Measurements from ENCODE around the gene SPATA3. TPM values are rescaled to one million over a fixed set of nuclear protein-coding genes. Genes with fewer than 3 reads are reported as not detected.

SPATA3 gene
- total RNA-seq, 1 donor from 2014 or later = not detected

DNA sequence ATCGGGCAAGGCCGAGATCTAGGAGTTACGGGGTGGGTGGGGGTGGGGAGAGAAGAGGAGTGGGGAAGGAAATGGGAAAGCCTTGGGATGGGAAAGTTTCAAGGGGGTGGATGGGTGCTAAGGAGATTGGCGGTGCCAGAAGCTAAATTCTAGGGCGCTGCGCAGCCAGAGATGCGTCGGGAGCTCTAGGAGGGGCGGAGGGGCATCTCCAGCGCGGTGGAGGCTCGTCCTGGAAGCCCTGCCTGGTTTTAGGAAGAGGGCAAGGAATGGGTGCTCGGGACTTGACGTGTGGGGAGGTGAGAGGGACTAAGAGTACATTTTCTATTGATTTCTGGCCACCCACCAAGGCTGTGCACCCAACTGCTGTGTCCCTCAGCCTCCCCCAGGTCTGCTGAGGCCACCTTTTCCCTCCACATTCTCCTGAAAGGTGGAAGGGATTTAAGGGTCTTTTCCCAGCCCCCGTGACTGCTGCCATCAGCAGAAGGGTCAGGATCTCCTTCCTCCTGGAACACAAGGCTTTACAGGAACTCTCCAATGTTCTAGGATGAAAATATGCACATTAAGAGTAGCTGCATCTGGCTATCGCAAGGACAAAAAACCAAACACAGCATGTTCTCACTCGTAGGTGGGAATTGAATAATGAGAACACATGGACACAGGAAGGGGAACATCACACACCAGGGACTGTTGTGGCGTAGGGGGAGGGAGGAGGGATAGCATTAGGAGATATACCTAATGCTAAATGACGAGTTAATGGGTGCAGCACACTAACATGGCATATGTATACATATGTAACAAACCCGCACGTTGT, 42.8 kb downstream of the SPATA3 start:
- Histone ChIP-seq H3K4me3 (ENCODE audit: low read depth, low read length) (no peak overlapping the region), H3K36me3 (ENCODE audit: control insufficient read depth, insufficient read depth, low read length) (no peaks in the 10 kb centered on the region), H3K27me3 (ENCODE audit: control insufficient read depth, insufficient read depth, low read length) (peaks cover 21% of the 10 kb centered on the region)
- TF ChIP-seq, protein P1, sequence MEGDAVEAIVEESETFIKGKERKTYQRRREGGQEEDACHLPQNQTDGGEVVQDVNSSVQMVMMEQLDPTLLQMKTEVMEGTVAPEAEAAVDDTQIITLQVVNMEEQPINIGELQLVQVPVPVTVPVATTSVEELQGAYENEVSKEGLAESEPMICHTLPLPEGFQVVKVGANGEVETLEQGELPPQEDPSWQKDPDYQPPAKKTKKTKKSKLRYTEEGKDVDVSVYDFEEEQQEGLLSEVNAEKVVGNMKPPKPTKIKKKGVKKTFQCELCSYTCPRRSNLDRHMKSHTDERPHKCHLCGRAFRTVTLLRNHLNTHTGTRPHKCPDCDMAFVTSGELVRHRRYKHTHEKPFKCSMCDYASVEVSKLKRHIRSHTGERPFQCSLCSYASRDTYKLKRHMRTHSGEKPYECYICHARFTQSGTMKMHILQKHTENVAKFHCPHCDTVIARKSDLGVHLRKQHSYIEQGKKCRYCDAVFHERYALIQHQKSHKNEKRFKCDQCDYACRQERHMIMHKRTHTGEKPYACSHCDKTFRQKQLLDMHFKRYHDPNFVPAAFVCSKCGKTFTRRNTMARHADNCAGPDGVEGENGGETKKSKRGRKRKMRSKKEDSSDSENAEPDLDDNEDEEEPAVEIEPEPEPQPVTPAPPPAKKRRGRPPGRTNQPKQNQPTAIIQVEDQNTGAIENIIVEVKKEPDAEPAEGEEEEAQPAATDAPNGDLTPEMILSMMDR (IDR thresholded peaks at IDR 0.05; ENCODE audit: insufficient read depth, low read length, severe bottlenecking) = no peak
- FAIRE-seq = no peak
- no peak for DNase-seq (ENCODE audit: low read depth)

DNA sequence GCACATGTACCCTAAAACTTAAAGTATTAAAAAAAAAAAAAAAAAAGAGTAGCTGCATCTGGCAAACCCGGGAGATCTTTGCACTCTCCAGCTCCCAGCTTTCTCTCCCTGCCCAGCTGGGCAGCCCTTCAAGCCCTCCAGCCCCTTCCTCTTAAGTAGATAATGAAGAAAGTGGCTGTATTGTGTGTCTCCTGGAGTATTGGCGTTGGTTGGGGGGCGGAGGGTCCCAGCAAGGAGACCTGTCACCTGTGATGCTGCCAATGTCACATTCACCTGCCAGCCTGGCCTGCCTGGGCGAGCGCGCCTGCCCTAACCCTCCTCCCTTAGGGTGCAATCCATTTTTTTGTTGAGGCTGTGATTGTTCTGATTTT, 43.4 kb downstream of the SPATA3 start:
- H3K36me3 ChIP-seq (ENCODE audit: control insufficient read depth, insufficient read depth, low read length) = no peaks in the 10 kb centered on the region
- no peak overlapping the region for H3K4me3 ChIP-seq (ENCODE audit: low read depth, low read length)
- no peak for DNase-seq (ENCODE audit: low read depth)
- no peak for FAIRE-seq
- TF ChIP-seq, protein P1 (IDR thresholded peaks at IDR 0.05; ENCODE audit: insufficient read depth, low read length, severe bottlenecking) = no peak
- H3K27me3 ChIP-seq (ENCODE audit: control insufficient read depth, insufficient read depth, low read length) = peaks cover 21% of the 10 kb centered on the region

DNA sequence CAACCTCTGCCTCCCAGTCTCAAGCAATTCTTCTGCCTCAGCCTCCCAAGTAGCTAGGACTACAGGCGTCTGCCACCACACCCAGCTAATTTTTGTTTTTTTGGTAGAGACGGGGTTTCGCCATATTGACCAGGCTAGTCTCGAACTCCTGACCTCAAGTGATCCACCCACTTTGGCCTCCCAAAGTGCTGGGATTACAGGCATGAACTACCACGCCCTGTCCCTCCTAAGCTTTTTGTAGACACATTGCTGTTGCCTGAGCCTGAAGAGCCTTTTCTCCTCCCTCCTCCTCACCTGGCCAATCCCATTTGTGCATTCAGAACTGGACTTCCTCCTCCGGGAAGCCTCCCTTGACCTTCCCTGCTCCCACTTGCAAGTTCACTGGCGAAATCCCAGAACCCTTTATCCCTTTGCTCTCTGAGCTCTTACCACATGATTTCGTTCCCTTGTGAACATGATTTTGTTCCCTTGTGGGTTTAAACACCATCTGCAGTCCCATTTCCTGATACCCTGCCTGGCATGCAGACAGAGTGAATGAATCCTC, 44.0 kb downstream of the SPATA3 start:
- FAIRE-seq (peak; percentile 28), DNase-seq (ENCODE audit: low read depth) (no peak)
- H3K36me3 ChIP-seq (ENCODE audit: control insufficient read depth, insufficient read depth, low read length) = no peaks in the 10 kb centered on the region
- TF ChIP-seq, protein P1 (IDR thresholded peaks at IDR 0.05; ENCODE audit: insufficient read depth, low read length, severe bottlenecking) = no peak
- H3K4me3 ChIP-seq (ENCODE audit: low read depth, low read length) = no peak overlapping the region
- H3K27me3 ChIP-seq (ENCODE audit: control insufficient read depth, insufficient read depth, low read length) = peaks cover 21% of the 10 kb centered on the region

DNA sequence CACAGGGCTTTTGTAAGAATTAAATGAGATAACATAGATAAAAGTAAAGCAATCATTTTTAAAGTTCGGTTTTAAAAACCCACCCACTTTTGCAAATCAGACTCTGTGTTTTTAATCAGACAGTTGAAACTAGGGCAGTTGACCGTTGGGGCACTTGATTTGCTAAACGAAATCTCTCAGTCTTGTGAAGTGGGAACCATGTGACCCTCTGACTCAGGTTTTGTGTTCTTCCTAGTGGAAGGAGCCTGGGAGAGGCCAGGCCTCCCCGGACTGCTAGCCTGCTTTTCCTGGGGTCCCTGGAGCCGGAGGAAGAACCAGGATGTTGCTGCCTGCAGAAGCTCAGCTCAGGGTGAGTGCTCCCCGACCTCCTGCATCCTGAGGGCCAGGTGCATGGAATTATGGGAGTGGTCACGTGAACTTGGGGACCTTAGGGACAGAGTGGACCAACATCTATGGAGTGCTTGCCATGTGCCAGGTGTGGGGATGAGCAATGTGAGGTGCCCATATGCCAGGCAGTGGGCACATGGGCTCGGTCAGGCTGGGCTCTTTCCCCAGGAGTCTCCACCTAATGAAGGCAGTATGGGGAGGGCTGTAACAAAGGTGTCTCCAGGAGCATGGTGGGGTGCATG, 45.3 kb downstream of the SPATA3 start:
- no peak for FAIRE-seq
- H3K27me3 ChIP-seq (ENCODE audit: control insufficient read depth, insufficient read depth, low read length) = peaks cover 20% of the 10 kb centered on the region
- TF ChIP-seq, protein P1 (IDR thresholded peaks at IDR 0.05; ENCODE audit: insufficient read depth, low read length, severe bottlenecking) = no peak

DNA sequence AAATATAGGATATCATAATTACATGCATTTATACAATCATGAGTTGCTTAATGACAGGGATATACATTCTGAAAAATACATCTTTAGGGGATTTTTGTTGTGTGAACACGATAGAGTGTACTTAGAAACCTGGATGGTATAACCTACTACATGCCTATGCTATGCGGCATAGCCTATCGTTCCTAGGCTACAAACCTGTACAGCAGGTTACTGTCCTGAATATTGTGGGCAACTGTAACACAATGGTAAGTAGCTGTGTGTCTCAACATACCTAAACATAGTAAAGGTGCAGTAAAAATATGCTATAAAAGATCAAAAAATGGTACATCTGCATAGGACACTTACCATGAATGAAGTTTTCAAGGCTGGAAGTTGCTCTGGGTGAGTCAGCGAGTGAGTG, 47.9 kb downstream of the SPATA3 start:
- DNase-seq (ENCODE audit: low read depth) (no peak), FAIRE-seq (no peak)
- TF ChIP-seq, protein P1 (IDR thresholded peaks at IDR 0.05; ENCODE audit: insufficient read depth, low read length, severe bottlenecking) = no peak
- no peaks in the 10 kb centered on the region for H3K36me3 ChIP-seq (ENCODE audit: control insufficient read depth, insufficient read depth, low read length)
- H3K27me3 ChIP-seq (ENCODE audit: control insufficient read depth, insufficient read depth, low read length) = peaks cover 12% of the 10 kb centered on the region
- H3K4me3 ChIP-seq (ENCODE audit: low read depth, low read length) = no peak overlapping the region

More for the DNA sequence above, 45.3 kb downstream of the SPATA3 start:
- no peak for DNase-seq (ENCODE audit: low read depth)
- H3K4me3 ChIP-seq (ENCODE audit: low read depth, low read length) = no peak overlapping the region
- H3K36me3 ChIP-seq (ENCODE audit: control insufficient read depth, insufficient read depth, low read length) = no peaks in the 10 kb centered on the region

Data from bronchial epithelial cell (primary cell).